Measurements from ENCODE around the gene NT5DC1.
A peak's percentile ranks its signal among the peaks of the same experiment; 100 is the strongest.

The NT5DC1 gene

GRCh38 chr6:116100419-116101301, at the start of gene NT5DC1 (continued):
- TF ChIP-seq ZNF362 (tag by site-specific recombination; IDR thresholded peaks at IDR 0.05) (no peak), CTCF (tag by site-specific recombination; IDR thresholded peaks at IDR 0.05) (peak; percentile 97), ZSCAN30 (tag by site-specific recombination; IDR thresholded peaks at IDR 0.05) (peak; percentile 79), ZBTB7A (tag by site-specific recombination; IDR thresholded peaks at IDR 0.05; ENCODE audit: low read depth) (no peak), ZNF48 (tag by site-specific recombination; IDR thresholded peaks at IDR 0.05) (no peak), ZNF423 (tag by site-specific recombination; IDR thresholded peaks at IDR 0.05) (peak; percentile 73; the same call in 1 of the 2 replicates), ZNF501 (tag by site-specific recombination; IDR thresholded peaks at IDR 0.05) (peak; percentile 96), HOXA7 (CRISPR knock-in tag; IDR thresholded peaks at IDR 0.05; ENCODE audit: borderline replicate concordance) (no peak), ZNF610 (tag by site-specific recombination; IDR thresholded peaks at IDR 0.05; ENCODE audit: borderline replicate concordance) (peak; percentile 68), MYNN (tag by site-specific recombination; IDR thresholded peaks at IDR 0.05; ENCODE audit: borderline replicate concordance) (0 out of 2 replicates have a peak, but pooled peaks have one; percentile 56), ZBTB10 (tag by site-specific recombination; IDR thresholded peaks at IDR 0.05) (peak; percentile 88), ZBTB20 (tag by site-specific recombination; IDR thresholded peaks at IDR 0.05) (peak; percentile 91), ZNF292 (tag by site-specific recombination; IDR thresholded peaks at IDR 0.05; ENCODE audit: borderline replicate concordance, low read depth) (no peak), ELK4 (IDR thresholded peaks at IDR 0.05; ENCODE audit: borderline replicate concordance, low read depth, low read length) (no peak), ZNF580 (tag by site-specific recombination; IDR thresholded peaks at IDR 0.05) (peak; percentile 73), ZNF223 (tag by site-specific recombination; IDR thresholded peaks at IDR 0.05) (0 out of 2 replicates have a peak, but pooled peaks have one; percentile 52), ZNF704 (tag by site-specific recombination; IDR thresholded peaks at IDR 0.05) (no peak), ZNF394 (tag by site-specific recombination; IDR thresholded peaks at IDR 0.05; ENCODE audit: borderline replicate concordance) (peak; percentile 62; the same call in 1 of the 2 replicates), KLF16 (tag by site-specific recombination; IDR thresholded peaks at IDR 0.05) (peak; percentile 64; the same call in 1 of the 2 replicates), ZNF23 (tag by site-specific recombination; IDR thresholded peaks at IDR 0.05; ENCODE audit: borderline replicate concordance) (no peak), ZNF513 (tag by site-specific recombination; IDR thresholded peaks at IDR 0.05) (peak; percentile 20; the same call in 1 of the 2 replicates), ZNF248 (tag by site-specific recombination; IDR thresholded peaks at IDR 0.05) (no peak), ZNF707 (tag by site-specific recombination; IDR thresholded peaks at IDR 0.05) (no peak), YY2 (tag by site-specific recombination; IDR thresholded peaks at IDR 0.05) (peak; percentile 83), KLF17 (tag by site-specific recombination; IDR thresholded peaks at IDR 0.05) (peak; percentile 60; the same call in 1 of the 2 replicates), ZFP3 (tag by site-specific recombination; IDR thresholded peaks at IDR 0.05; ENCODE audit: low read depth) (no peak), ZNF121 (tag by site-specific recombination; IDR thresholded peaks at IDR 0.05) (peak; percentile 33; the same call in 1 of the 2 replicates)
